WTC11 (cell line): ENCODE results near the gene KRTAP10-3.

Experiments used
- CREB1 ChIP-seq: sonication (generic); formaldehyde crosslinking; IDR thresholded peaks from 2 replicates; pipeline ENCODE4 v1.8.0; 2023; ENCODE audit warnings: mild to moderate bottlenecking, missing genetic modification reagents
- SP1 ChIP-seq: sonication (generic); formaldehyde crosslinking; conservative IDR thresholded peaks from 2 replicates; pipeline ENCODE4 v1.8.1; 2022; ENCODE audit warnings: missing genetic modification reagents
- ZBTB21 ChIP-seq: sonication (generic); formaldehyde crosslinking; IDR thresholded peaks from 2 replicates; pipeline ENCODE4 v1.8.1; 2023; ENCODE audit warnings: mild to moderate bottlenecking, missing genetic modification reagents, borderline replicate concordance
- TF ChIP-seq, protein P1 (sequence below): fragments of 200-600 bp; IDR thresholded peaks from 2 replicates; pipeline ENCODE4 v1.8.0; 2022; ENCODE audit warnings: antibody characterized with exemption
- TF ChIP-seq, protein P2 (sequence below): sonication (generic); formaldehyde crosslinking; IDR thresholded peaks from 2 replicates; pipeline ENCODE4 v1.8.1; 2022; ENCODE audit warnings: low read depth, mild to moderate bottlenecking, moderate library complexity, missing genetic modification reagents, borderline replicate concordance
- TF ChIP-seq, protein P3 (sequence below): sonication (generic); formaldehyde crosslinking; IDR thresholded peaks from 2 replicates; pipeline ENCODE4 v1.8.0; 2022; ENCODE audit warnings: mild to moderate bottlenecking, missing genetic modification reagents

DNA sequence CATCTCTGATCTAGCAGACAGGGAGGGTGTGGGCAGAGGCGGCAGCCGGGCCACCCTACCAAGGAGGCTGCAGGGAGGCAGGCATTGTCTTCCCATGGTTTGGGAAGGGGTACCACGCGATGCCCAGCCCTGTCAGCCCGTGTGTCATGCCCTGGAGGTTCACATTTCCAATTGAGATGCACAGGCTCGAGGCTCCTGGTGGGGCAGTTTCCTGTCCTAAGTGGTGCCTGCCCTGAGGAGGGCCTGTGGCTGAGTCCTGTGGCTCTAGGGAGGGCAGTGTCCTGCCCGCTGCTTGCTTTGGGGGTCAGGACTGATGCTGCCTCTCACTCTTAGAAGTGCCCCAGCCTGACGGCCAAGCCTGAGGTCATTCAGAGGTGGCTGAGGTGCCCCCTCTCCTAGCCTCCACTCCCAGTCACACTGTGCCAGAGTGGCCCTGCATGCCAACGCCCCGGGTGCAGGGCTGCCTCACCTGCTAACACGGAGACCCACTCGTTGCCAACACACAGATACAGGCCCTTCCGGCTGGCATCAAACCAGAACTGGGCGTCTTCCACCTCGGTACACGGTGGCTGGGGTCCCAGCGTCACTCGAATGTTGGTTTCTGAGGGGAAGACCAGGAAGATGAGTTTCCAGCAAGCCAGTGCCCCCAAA lies 30.5 kb downstream of the KRTAP10-3 start:
- no peak for TF ChIP-seq SP1 (CRISPR knock-in tag)
- TF ChIP-seq, protein P1, sequence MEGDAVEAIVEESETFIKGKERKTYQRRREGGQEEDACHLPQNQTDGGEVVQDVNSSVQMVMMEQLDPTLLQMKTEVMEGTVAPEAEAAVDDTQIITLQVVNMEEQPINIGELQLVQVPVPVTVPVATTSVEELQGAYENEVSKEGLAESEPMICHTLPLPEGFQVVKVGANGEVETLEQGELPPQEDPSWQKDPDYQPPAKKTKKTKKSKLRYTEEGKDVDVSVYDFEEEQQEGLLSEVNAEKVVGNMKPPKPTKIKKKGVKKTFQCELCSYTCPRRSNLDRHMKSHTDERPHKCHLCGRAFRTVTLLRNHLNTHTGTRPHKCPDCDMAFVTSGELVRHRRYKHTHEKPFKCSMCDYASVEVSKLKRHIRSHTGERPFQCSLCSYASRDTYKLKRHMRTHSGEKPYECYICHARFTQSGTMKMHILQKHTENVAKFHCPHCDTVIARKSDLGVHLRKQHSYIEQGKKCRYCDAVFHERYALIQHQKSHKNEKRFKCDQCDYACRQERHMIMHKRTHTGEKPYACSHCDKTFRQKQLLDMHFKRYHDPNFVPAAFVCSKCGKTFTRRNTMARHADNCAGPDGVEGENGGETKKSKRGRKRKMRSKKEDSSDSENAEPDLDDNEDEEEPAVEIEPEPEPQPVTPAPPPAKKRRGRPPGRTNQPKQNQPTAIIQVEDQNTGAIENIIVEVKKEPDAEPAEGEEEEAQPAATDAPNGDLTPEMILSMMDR = no peak
- TF ChIP-seq ZBTB21 (CRISPR knock-in tag) = no peak
- TF ChIP-seq, protein P2, sequence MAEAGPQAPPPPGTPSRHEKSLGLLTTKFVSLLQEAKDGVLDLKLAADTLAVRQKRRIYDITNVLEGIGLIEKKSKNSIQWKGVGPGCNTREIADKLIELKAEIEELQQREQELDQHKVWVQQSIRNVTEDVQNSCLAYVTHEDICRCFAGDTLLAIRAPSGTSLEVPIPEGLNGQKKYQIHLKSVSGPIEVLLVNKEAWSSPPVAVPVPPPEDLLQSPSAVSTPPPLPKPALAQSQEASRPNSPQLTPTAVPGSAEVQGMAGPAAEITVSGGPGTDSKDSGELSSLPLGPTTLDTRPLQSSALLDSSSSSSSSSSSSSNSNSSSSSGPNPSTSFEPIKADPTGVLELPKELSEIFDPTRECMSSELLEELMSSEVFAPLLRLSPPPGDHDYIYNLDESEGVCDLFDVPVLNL (CRISPR knock-in tag) = no peak
- TF ChIP-seq, protein P3, sequence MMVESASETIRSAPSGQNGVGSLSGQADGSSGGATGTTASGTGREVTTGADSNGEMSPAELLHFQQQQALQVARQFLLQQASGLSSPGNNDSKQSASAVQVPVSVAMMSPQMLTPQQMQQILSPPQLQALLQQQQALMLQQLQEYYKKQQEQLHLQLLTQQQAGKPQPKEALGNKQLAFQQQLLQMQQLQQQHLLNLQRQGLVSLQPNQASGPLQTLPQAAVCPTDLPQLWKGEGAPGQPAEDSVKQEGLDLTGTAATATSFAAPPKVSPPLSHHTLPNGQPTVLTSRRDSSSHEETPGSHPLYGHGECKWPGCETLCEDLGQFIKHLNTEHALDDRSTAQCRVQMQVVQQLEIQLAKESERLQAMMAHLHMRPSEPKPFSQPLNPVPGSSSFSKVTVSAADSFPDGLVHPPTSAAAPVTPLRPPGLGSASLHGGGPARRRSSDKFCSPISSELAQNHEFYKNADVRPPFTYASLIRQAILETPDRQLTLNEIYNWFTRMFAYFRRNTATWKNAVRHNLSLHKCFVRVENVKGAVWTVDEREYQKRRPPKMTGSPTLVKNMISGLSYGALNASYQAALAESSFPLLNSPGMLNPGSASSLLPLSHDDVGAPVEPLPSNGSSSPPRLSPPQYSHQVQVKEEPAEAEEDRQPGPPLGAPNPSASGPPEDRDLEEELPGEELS (CRISPR knock-in tag) = no peak
- TF ChIP-seq CREB1 (CRISPR knock-in tag) = no peak
